Hematopoietic multipotent progenitor cell treated with erythropoietin and hydrocortisone succinate and interleukin-3 and kit ligand, for 15 days (in vitro differentiated cells): ENCODE data around the gene SUMF1.
"Not testable (repeated sequence)": the region's sequence is repeated elsewhere in the genome, so short reads cannot be mapped to it uniquely, and the experiment has no call there.

Source experiments
- DNase-seq: peaks from one replicate; pipeline ENCODE4 v3.0.0-alpha.2; 2015; ENCODE audit warnings: low spot score

The SUMF1 gene

GRCh38 chr3:4460334-4460733 lies 6.7 kb downstream of the SUMF1 start:
- no peak for DNase-seq

- no peak for DNase-seq
These were observed 8.1 kb downstream of the SUMF1 start for GRCh38 chr3:4458961-4459360.

GRCh38 chr3:4456780-4457179 lies 10.3 kb downstream of the SUMF1 start:
- not testable (repeated sequence) for DNase-seq

- no peak for DNase-seq
These were observed 12.9 kb downstream of the SUMF1 start for GRCh38 chr3:4454142-4454541.

- DNase-seq = no peak
These were observed 17.8 kb downstream of the SUMF1 start for GRCh38 chr3:4449043-4449805.

GRCh38 chr3:4448187-4448586 lies 18.9 kb downstream of the SUMF1 start:
- no peak for DNase-seq

GRCh38 chr3:4447295-4447999 lies 19.6 kb downstream of the SUMF1 start:
- peak; percentile 58 for DNase-seq

- no peak for DNase-seq
These were observed 26.1 kb downstream of the SUMF1 start for GRCh38 chr3:4440951-4441350.

GRCh38 chr3:4438296-4438695 lies 28.8 kb downstream of the SUMF1 start:
- no peak for DNase-seq

GRCh38 chr3:4432259-4432658 lies 34.8 kb downstream of the SUMF1 start:
- DNase-seq = no peak

- DNase-seq = peak; percentile 30
These were observed 37.3 kb downstream of the SUMF1 start for GRCh38 chr3:4429648-4430350.

GRCh38 chr3:4426782-4427344 lies 40.2 kb downstream of the SUMF1 start:
- DNase-seq = no peak

GRCh38 chr3:4426261-4426781 lies 40.7 kb downstream of the SUMF1 start:
- no peak for DNase-seq

- DNase-seq = no peak
These were observed 41.4 kb downstream of the SUMF1 start for GRCh38 chr3:4425707-4426106.

- no peak for DNase-seq
These were observed 42.0 kb downstream of the SUMF1 start for GRCh38 chr3:4425055-4425454.

- DNase-seq = no peak
These were observed 45.9 kb downstream of the SUMF1 start for GRCh38 chr3:4421121-4421520.

GRCh38 chr3:4419920-4420319 lies 47.1 kb downstream of the SUMF1 start:
- no peak for DNase-seq

- DNase-seq = no peak
These were observed 47.7 kb downstream of the SUMF1 start for GRCh38 chr3:4419386-4419785.

GRCh38 chr3:4418156-4418555 lies 48.9 kb downstream of the SUMF1 start:
- DNase-seq = no peak

GRCh38 chr3:4417449-4417848 lies 49.6 kb downstream of the SUMF1 start:
- no peak for DNase-seq

GRCh38 chr3:4416961-4417360 lies 50.1 kb downstream of the SUMF1 start:
- no peak for DNase-seq

GRCh38 chr3:4416427-4416945 lies 50.6 kb downstream of the SUMF1 start:
- no peak for DNase-seq
